OCI-LY3 (cell line): ENCODE results near the gene MTA2.

Experiments used
- EZH2phosphoT487 ChIP-seq: fragments of 200-600 bp; shearing (Covaris generic); IDR thresholded peaks from 2 replicates; pipeline ENCODE4 v1.6.1; 2018; ENCODE audit warnings: antibody characterized with exemption, mixed run types, low read depth
- TF ChIP-seq, protein P1 (sequence below): fragments of 200-600, 300-600 bp; sonication (generic); IDR thresholded peaks from 2 replicates; pipeline ENCODE4 v1.5.1; 2014; ENCODE audit warnings: antibody characterized with exemption, low read length, low read depth

DNA sequence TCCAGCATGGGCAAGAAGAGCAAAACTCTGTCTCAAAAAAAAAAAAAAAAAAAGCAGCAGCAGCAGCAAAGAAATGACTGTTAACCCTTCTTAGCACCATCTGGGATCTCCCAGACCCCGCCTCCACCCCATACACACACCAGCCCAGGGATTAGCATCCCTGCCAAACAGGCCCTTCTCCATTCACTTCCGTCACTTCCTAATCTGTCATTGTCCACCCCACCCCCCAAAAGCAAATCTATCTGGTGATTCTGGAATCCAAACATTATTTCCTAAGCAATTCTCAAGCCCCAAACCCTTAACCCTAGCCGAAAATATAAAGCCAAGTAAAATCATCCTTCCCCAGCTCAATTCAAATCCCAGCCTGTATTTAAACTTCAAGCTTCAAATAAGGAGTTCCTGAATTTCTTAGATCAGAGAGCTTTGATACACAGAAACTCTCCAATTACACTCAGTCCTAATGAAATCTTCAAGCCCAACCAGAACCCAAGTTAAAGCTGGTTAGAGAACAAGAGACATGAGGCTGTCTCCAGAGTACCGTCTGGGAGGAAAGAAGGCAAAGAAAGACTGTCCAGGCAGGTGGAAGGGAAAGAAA, 49.1 kb downstream of the MTA2 start:
- TF ChIP-seq, protein P1, sequence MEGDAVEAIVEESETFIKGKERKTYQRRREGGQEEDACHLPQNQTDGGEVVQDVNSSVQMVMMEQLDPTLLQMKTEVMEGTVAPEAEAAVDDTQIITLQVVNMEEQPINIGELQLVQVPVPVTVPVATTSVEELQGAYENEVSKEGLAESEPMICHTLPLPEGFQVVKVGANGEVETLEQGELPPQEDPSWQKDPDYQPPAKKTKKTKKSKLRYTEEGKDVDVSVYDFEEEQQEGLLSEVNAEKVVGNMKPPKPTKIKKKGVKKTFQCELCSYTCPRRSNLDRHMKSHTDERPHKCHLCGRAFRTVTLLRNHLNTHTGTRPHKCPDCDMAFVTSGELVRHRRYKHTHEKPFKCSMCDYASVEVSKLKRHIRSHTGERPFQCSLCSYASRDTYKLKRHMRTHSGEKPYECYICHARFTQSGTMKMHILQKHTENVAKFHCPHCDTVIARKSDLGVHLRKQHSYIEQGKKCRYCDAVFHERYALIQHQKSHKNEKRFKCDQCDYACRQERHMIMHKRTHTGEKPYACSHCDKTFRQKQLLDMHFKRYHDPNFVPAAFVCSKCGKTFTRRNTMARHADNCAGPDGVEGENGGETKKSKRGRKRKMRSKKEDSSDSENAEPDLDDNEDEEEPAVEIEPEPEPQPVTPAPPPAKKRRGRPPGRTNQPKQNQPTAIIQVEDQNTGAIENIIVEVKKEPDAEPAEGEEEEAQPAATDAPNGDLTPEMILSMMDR: no peak
- TF ChIP-seq EZH2phosphoT487: no peak
